Measurements from ENCODE around the gene LMLN. TPM values are rescaled to one million over a fixed set of nuclear protein-coding genes. Genes with fewer than 3 reads are reported as not detected.

LMLN gene
- total and polyA plus RNA-seq, 2 of the 13 experiments (the other 11 are each of a cell fraction or from before 2014, with no cell fraction given): 1.2 to 1.8 TPM

DNA sequence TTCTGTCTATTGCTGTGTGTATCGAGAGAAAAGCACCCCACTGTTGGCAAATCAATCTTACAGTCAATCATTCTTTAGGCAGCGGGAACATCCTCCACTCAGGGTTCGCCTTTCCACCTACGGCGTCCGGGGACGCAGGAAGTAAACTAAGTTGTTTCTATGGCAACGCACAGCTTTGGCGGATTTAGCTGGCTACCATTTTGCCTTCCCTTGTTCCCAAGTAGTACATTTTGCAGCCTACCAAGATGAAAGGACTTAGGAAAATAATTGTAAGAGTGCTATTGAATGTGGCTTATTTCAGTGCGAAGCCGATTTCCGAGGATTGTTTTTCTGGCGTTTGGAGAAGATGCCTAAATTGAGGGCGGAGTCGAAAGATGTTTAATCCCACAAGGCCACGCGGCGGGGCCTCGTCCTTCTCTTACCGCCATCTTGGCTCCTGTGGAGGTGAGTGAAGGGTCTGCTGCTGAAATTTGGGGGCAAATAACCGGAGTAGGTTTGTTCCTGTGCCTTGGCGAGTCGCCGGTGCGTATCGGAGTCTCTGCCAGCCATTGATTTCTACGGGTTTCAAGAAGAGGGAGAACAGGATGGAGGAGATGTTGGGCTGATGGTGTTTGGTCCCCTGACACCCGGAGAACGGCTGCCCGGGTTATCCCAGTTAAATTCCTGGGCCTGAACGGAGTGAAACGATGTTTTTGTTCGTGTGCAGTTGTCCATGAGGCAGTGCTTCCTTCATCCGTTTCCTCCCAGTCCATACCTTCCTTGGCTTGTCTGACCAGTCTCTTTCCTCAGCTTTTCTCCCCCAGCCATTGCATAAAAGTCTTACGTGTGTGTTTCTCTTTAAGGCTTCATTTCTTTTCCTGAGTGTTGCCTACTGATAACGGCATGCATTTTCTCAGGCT is 10.0 kb upstream of the LMLN start, which contains the start of gene RPL35A (continued):
- TF ChIP-seq MIER3 (CRISPR knock-in tag; IDR thresholded peaks at IDR 0.05; ENCODE audit: borderline replicate concordance) (peak; percentile 69), ISL2 (CRISPR knock-in tag; IDR thresholded peaks at IDR 0.05) (0 out of 2 replicates have a peak, but pooled peaks have one; percentile 51), ATF7-NPFF (CRISPR knock-in tag; IDR thresholded peaks at IDR 0.05; ENCODE audit: low read depth) (no peak), ZNF33A (CRISPR knock-in tag; IDR thresholded peaks at IDR 0.05; ENCODE audit: borderline replicate concordance) (0 out of 2 replicates have a peak, but pooled peaks have one; percentile 42), MYNN (CRISPR knock-in tag; IDR thresholded peaks at IDR 0.05; ENCODE audit: low read depth) (no peak), ETV6 (CRISPR knock-in tag; conservative IDR thresholded peaks at IDR 0.05) (peak; percentile 41), NRL (CRISPR knock-in tag; IDR thresholded peaks at IDR 0.05; ENCODE audit: borderline replicate concordance) (no peak), HOXA3 (CRISPR knock-in tag; IDR thresholded peaks at IDR 0.05) (peak; percentile 91), RXRB (CRISPR knock-in tag; IDR thresholded peaks at IDR 0.05; ENCODE audit: borderline replicate concordance) (peak; percentile 54), BORCS8-MEF2B (CRISPR knock-in tag; IDR thresholded peaks at IDR 0.05) (peak; percentile 65; the same call in 1 of the 2 replicates), NFKB2 (CRISPR knock-in tag; IDR thresholded peaks at IDR 0.05; ENCODE audit: borderline replicate concordance) (no peak), AKAP8 (CRISPR knock-in tag; IDR thresholded peaks at IDR 0.05) (no peak), PITX1 (CRISPR knock-in tag; IDR thresholded peaks at IDR 0.05) (peak; percentile 66; the same call in 1 of the 2 replicates), ZKSCAN8 (CRISPR knock-in tag; IDR thresholded peaks at IDR 0.05; ENCODE audit: borderline replicate concordance) (peak; percentile 72; the same call in 1 of the 2 replicates)
- TF ChIP-seq, protein P1, sequence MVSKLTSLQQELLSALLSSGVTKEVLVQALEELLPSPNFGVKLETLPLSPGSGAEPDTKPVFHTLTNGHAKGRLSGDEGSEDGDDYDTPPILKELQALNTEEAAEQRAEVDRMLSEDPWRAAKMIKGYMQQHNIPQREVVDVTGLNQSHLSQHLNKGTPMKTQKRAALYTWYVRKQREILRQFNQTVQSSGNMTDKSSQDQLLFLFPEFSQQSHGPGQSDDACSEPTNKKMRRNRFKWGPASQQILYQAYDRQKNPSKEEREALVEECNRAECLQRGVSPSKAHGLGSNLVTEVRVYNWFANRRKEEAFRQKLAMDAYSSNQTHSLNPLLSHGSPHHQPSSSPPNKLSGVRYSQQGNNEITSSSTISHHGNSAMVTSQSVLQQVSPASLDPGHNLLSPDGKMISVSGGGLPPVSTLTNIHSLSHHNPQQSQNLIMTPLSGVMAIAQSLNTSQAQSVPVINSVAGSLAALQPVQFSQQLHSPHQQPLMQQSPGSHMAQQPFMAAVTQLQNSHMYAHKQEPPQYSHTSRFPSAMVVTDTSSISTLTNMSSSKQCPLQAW (CRISPR knock-in tag; IDR thresholded peaks at IDR 0.05): peak; percentile 67; the same call in 1 of the 2 replicates
- TF ChIP-seq, protein P2, sequence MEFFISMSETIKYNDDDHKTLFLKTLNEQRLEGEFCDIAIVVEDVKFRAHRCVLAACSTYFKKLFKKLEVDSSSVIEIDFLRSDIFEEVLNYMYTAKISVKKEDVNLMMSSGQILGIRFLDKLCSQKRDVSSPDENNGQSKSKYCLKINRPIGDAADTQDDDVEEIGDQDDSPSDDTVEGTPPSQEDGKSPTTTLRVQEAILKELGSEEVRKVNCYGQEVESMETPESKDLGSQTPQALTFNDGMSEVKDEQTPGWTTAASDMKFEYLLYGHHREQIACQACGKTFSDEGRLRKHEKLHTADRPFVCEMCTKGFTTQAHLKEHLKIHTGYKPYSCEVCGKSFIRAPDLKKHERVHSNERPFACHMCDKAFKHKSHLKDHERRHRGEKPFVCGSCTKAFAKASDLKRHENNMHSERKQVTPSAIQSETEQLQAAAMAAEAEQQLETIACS (CRISPR knock-in tag; IDR thresholded peaks at IDR 0.05): no peak
- TF ChIP-seq, protein P3, sequence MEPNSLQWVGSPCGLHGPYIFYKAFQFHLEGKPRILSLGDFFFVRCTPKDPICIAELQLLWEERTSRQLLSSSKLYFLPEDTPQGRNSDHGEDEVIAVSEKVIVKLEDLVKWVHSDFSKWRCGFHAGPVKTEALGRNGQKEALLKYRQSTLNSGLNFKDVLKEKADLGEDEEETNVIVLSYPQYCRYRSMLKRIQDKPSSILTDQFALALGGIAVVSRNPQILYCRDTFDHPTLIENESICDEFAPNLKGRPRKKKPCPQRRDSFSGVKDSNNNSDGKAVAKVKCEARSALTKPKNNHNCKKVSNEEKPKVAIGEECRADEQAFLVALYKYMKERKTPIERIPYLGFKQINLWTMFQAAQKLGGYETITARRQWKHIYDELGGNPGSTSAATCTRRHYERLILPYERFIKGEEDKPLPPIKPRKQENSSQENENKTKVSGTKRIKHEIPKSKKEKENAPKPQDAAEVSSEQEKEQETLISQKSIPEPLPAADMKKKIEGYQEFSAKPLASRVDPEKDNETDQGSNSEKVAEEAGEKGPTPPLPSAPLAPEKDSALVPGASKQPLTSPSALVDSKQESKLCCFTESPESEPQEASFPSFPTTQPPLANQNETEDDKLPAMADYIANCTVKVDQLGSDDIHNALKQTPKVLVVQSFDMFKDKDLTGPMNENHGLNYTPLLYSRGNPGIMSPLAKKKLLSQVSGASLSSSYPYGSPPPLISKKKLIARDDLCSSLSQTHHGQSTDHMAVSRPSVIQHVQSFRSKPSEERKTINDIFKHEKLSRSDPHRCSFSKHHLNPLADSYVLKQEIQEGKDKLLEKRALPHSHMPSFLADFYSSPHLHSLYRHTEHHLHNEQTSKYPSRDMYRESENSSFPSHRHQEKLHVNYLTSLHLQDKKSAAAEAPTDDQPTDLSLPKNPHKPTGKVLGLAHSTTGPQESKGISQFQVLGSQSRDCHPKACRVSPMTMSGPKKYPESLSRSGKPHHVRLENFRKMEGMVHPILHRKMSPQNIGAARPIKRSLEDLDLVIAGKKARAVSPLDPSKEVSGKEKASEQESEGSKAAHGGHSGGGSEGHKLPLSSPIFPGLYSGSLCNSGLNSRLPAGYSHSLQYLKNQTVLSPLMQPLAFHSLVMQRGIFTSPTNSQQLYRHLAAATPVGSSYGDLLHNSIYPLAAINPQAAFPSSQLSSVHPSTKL (CRISPR knock-in tag; IDR thresholded peaks at IDR 0.05): peak; percentile 21
- TF ChIP-seq, protein P4, sequence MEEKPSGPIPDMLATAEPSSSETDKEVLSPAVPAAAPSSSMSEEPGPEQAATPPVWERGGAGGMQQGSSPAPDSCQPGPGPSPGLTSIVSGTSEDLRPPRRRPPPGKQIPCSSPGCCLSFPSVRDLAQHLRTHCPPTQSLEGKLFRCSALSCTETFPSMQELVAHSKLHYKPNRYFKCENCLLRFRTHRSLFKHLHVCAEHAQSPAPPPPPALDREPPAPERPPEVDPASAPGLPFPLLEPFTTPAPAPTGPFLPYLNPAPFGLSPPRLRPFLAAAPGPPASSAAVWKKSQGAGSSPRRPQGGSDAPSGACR (CRISPR knock-in tag; IDR thresholded peaks at IDR 0.05): 0 out of 2 replicates have a peak, but pooled peaks have one; percentile 68
- TF ChIP-seq, protein P5, sequence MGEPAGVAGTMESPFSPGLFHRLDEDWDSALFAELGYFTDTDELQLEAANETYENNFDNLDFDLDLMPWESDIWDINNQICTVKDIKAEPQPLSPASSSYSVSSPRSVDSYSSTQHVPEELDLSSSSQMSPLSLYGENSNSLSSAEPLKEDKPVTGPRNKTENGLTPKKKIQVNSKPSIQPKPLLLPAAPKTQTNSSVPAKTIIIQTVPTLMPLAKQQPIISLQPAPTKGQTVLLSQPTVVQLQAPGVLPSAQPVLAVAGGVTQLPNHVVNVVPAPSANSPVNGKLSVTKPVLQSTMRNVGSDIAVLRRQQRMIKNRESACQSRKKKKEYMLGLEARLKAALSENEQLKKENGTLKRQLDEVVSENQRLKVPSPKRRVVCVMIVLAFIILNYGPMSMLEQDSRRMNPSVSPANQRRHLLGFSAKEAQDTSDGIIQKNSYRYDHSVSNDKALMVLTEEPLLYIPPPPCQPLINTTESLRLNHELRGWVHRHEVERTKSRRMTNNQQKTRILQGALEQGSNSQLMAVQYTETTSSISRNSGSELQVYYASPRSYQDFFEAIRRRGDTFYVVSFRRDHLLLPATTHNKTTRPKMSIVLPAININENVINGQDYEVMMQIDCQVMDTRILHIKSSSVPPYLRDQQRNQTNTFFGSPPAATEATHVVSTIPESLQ (CRISPR knock-in tag; conservative IDR thresholded peaks at IDR 0.05): no peak

Measured in HepG2 (cell line).